ENCODE data around the gene OXSM.

DNA sequence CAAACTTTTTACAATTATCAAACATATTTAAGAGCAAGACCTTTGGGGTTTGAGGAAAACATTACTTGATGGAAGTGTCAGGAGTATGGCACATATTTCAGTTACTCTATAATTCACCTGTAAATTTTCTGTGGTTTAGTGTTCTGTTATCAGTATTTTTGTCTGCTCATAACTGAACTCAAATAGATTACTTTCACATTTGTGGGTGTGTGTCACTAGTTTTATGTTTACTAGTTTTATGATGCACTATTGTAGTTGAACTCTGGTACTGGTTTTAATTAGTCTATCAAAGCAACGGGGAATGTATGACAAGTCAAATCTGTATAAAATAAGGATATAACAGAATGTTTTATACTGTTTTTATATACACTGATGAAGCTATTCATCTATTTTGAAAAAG is 27.2 kb downstream of the OXSM start:
- TF ChIP-seq, protein P1, sequence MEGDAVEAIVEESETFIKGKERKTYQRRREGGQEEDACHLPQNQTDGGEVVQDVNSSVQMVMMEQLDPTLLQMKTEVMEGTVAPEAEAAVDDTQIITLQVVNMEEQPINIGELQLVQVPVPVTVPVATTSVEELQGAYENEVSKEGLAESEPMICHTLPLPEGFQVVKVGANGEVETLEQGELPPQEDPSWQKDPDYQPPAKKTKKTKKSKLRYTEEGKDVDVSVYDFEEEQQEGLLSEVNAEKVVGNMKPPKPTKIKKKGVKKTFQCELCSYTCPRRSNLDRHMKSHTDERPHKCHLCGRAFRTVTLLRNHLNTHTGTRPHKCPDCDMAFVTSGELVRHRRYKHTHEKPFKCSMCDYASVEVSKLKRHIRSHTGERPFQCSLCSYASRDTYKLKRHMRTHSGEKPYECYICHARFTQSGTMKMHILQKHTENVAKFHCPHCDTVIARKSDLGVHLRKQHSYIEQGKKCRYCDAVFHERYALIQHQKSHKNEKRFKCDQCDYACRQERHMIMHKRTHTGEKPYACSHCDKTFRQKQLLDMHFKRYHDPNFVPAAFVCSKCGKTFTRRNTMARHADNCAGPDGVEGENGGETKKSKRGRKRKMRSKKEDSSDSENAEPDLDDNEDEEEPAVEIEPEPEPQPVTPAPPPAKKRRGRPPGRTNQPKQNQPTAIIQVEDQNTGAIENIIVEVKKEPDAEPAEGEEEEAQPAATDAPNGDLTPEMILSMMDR (conservative IDR thresholded peaks at IDR 0.05 in 1 of 2, IDR thresholded peaks at IDR 0.05 in 1 of 2; ENCODE audit: low read depth in 1 of 2, low read length in 2 of 2) = no peak
- no peak for TF ChIP-seq EZH2 (IDR thresholded peaks at IDR 0.05; ENCODE audit: low read length, missing control alignments)

Data from fibroblast of lung (primary cell).